Measurements from ENCODE around the gene OR3A3. TPM values are rescaled to one million over a fixed set of nuclear protein-coding genes. Genes with fewer than 3 reads are reported as not detected.
"Not testable (repeated sequence)": the region's sequence is repeated elsewhere in the genome, so short reads cannot be mapped to it uniquely, and the experiment has no call there.

The OR3A3 gene
- total and polyA plus RNA-seq, 10 of the 15 experiments (the other 5 are each of a cell fraction or from before 2014, with no cell fraction given): 0.07 TPM; not detected in 9

- H3K27me3 ChIP-seq (replicated peaks in 1 of 2; ENCODE audit: control insufficient read depth in 2 of 2, insufficient read depth in 2 of 2, low read length in 1 of 2); RAD21 ChIA-PET (ENCODE audit: unreplicated experiment); POLR2A ChIA-PET; H3K9ac ChIP-seq (ENCODE audit: control insufficient read depth, insufficient read depth, low read length); H3K4me2 ChIP-seq (ENCODE audit: control insufficient read depth, insufficient read depth); in situ Hi-C loops (cut with MboI); H2AFZ ChIP-seq (ENCODE audit: control insufficient read depth, low read depth, low read length); CTCF ChIA-PET; H3K4me1 ChIP-seq (ENCODE audit: control insufficient read depth, insufficient read depth, low read length); H3K9me3 ChIP-seq (replicated peaks; ENCODE audit: control insufficient read depth, insufficient read depth, low read length); H3K27ac ChIP-seq (ENCODE audit: control insufficient read depth, insufficient read depth); DNase-seq (ENCODE audit: low read depth, low spot score); ATAC-seq; SMC1A ChIA-PET (ENCODE audit: uncharacterized antibody, unreplicated experiment); H4K20me1 ChIP-seq (ENCODE audit: control insufficient read depth, insufficient read depth); H3K36me3 ChIP-seq (ENCODE audit: control insufficient read depth in 2 of 2, insufficient read depth in 2 of 2, low read length in 1 of 2); BruUV-seq (replicated peaks); H3K79me2 ChIP-seq (ENCODE audit: control insufficient read depth, insufficient read depth, low read length); H3K4me3 ChIP-seq; FAIRE-seq; intact Hi-C loops (cut with micrococcal nuclease; ENCODE audit: unreplicated experiment): not testable (repeated sequence)
- no CpG with 5 or more reads among the region's 16 CpGs for WGBS (ENCODE audit: insufficient coverage, insufficient replicate concordance, low lambda C conversion rate, missing lambda C conversion rate)
Observed at GRCh38 chr17:3412216-3412615, 1.0 kb downstream of the OR3A3 start.

GRCh38 chr17:3415610-3416009 lies 4.4 kb downstream of the OR3A3 start:
- Histone ChIP-seq H3K27ac (ENCODE audit: control insufficient read depth, insufficient read depth) (no peak overlapping the region), H4K20me1 (ENCODE audit: control insufficient read depth, insufficient read depth) (no peaks in the 10 kb centered on the region), H3K4me3 (no peak overlapping the region), H3K9ac (ENCODE audit: control insufficient read depth, insufficient read depth, low read length) (no peak overlapping the region), H3K4me2 (ENCODE audit: control insufficient read depth, insufficient read depth) (no peak overlapping the region), H2AFZ (ENCODE audit: control insufficient read depth, low read depth, low read length) (no peak overlapping the region), H3K4me1 (ENCODE audit: control insufficient read depth, insufficient read depth, low read length) (no peaks in the 10 kb centered on the region), H3K79me2 (ENCODE audit: control insufficient read depth, insufficient read depth, low read length) (no peaks in the 10 kb centered on the region), H3K27me3 (replicated peaks in 1 of 2; ENCODE audit: control insufficient read depth in 2 of 2, insufficient read depth in 2 of 2, low read length in 1 of 2) (no peaks in the 10 kb centered on the region), H3K36me3 (ENCODE audit: control insufficient read depth in 2 of 2, insufficient read depth in 2 of 2, low read length in 1 of 2) (no peaks in the 10 kb centered on the region), H3K9me3 (replicated peaks; ENCODE audit: control insufficient read depth, insufficient read depth, low read length) (no peaks in the 10 kb centered on the region)
- POLR2A ChIA-PET: no interaction called here
- WGBS (ENCODE audit: insufficient coverage, insufficient replicate concordance, low lambda C conversion rate, missing lambda C conversion rate): 31% methylated on average over 5 of the region's 5 CpGs
- CTCF ChIA-PET: no interaction called here
- DNase-seq (ENCODE audit: low read depth, low spot score) (no peak), ATAC-seq (no peak), FAIRE-seq (no peak)
- RAD21 ChIA-PET (ENCODE audit: unreplicated experiment): no interaction called here
- SMC1A ChIA-PET (ENCODE audit: uncharacterized antibody, unreplicated experiment): no interaction called here
- BruUV-seq (replicated peaks): no TSS peak
- intact Hi-C loops (cut with micrococcal nuclease; ENCODE audit: unreplicated experiment): no loop called here
- in situ Hi-C loops (cut with MboI): no loop called here
- TF ChIP-seq, protein P1, sequence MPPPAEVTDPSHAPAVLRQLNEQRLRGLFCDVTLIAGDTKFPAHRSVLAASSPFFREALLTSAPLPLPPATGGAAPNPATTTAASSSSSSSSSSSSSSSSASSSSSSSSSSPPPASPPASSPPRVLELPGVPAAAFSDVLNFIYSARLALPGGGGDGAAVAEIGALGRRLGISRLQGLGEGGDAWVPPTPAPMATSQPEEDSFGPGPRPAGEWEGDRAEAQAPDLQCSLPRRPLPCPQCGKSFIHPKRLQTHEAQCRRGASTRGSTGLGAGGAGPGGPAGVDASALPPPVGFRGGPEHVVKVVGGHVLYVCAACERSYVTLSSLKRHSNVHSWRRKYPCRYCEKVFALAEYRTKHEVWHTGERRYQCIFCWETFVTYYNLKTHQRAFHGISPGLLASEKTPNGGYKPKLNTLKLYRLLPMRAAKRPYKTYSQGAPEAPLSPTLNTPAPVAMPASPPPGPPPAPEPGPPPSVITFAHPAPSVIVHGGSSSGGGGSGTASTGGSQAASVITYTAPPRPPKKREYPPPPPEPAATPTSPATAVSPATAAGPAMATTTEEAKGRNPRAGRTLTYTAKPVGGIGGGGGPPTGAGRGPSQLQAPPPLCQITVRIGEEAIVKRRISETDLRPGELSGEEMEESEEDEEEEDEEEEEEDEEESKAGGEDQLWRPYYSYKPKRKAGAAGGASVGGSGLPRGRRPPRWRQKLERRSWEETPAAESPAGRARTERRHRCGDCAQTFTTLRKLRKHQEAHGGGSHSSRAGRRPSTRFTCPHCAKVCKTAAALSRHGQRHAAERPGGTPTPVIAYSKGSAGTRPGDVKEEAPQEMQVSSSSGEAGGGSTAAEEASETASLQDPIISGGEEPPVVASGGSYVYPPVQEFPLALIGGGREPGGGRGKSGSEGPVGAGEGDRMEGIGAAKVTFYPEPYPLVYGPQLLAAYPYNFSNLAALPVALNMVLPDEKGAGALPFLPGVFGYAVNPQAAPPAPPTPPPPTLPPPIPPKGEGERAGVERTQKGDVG (CRISPR knock-in tag; IDR thresholded peaks at IDR 0.05): no peak
- TF ChIP-seq WRNIP1 (IDR thresholded peaks at IDR 0.05; ENCODE audit: borderline replicate concordance, low read depth, low read length) (no peak), CHD1 (IDR thresholded peaks at IDR 0.05; ENCODE audit: low read depth, low read length) (no peak), RCOR1 (conservative IDR thresholded peaks at IDR 0.05; ENCODE audit: low read depth, low read length) (no peak), ZZZ3 (IDR thresholded peaks at IDR 0.05; ENCODE audit: control insufficient read depth, insufficient read length, low read depth) (no peak), NFYB (IDR thresholded peaks at IDR 0.05; ENCODE audit: insufficient read depth, low read depth, low read length) (no peak), ZNF24 (IDR thresholded peaks at IDR 0.05) (no peak), E2F4 (IDR thresholded peaks at IDR 0.05; ENCODE audit: low read depth, low read length) (no peak), MTA2 (IDR thresholded peaks at IDR 0.05; ENCODE audit: low read depth) (no peak)
- TF ChIP-seq, protein P2, sequence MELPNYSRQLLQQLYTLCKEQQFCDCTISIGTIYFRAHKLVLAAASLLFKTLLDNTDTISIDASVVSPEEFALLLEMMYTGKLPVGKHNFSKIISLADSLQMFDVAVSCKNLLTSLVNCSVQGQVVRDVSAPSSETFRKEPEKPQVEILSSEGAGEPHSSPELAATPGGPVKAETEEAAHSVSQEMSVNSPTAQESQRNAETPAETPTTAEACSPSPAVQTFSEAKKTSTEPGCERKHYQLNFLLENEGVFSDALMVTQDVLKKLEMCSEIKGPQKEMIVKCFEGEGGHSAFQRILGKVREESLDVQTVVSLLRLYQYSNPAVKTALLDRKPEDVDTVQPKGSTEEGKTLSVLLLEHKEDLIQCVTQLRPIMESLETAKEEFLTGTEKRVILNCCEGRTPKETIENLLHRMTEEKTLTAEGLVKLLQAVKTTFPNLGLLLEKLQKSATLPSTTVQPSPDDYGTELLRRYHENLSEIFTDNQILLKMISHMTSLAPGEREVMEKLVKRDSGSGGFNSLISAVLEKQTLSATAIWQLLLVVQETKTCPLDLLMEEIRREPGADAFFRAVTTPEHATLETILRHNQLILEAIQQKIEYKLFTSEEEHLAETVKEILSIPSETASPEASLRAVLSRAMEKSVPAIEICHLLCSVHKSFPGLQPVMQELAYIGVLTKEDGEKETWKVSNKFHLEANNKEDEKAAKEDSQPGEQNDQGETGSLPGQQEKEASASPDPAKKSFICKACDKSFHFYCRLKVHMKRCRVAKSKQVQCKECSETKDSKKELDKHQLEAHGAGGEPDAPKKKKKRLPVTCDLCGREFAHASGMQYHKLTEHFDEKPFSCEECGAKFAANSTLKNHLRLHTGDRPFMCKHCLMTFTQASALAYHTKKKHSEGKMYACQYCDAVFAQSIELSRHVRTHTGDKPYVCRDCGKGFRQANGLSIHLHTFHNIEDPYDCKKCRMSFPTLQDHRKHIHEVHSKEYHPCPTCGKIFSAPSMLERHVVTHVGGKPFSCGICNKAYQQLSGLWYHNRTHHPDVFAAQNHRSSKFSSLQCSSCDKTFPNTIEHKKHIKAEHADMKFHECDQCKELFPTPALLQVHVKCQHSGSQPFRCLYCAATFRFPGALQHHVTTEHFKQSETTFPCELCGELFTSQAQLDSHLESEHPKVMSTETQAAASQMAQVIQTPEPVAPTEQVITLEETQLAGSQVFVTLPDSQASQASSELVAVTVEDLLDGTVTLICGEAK (IDR thresholded peaks at IDR 0.05; ENCODE audit: borderline replicate concordance): no peak
